Measurements from ENCODE around the gene ATP6V0A4. TPM values are rescaled to one million over a fixed set of nuclear protein-coding genes. Genes with fewer than 3 reads are reported as not detected.

The ATP6V0A4 gene
- total RNA-seq, 3 donors from 2014 or later = 2.6 to 4.7 TPM; not detected in 1

DNA sequence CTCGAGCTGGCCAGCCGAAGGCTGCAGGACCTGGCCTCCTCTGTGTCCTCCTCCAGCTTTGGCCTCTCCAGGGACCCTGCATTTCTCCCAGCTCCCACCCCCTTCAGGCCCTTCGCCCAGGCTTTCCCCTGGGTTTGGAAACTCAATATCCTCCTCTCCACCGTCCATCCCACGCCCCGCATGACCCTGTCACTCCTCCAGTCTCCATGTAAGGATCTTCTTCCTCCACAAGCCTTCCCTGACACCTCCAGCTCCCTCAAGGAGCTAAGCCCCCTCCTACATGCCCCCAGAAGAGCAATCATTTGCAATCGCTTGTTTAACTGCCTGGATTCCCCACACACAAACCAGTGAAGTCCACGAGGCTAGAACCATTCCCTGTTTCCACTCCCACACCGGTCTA lies 24.8 kb downstream of the ATP6V0A4 start:
- Histone ChIP-seq H3K9me3 (no peaks in the 10 kb centered on the region), H3K36me3 (no peaks in the 10 kb centered on the region), H3K27me3 (no peaks in the 10 kb centered on the region), H3K4me1 (no peaks in the 10 kb centered on the region), H3K4me3 (no peak overlapping the region), H3K27ac (no peak overlapping the region)
- DNase-seq (ENCODE audit: low spot score in 2 of 2) = no peak
- TF ChIP-seq POLR2A (IDR thresholded peaks at IDR 0.05) = no peak
- TF ChIP-seq, protein P1, sequence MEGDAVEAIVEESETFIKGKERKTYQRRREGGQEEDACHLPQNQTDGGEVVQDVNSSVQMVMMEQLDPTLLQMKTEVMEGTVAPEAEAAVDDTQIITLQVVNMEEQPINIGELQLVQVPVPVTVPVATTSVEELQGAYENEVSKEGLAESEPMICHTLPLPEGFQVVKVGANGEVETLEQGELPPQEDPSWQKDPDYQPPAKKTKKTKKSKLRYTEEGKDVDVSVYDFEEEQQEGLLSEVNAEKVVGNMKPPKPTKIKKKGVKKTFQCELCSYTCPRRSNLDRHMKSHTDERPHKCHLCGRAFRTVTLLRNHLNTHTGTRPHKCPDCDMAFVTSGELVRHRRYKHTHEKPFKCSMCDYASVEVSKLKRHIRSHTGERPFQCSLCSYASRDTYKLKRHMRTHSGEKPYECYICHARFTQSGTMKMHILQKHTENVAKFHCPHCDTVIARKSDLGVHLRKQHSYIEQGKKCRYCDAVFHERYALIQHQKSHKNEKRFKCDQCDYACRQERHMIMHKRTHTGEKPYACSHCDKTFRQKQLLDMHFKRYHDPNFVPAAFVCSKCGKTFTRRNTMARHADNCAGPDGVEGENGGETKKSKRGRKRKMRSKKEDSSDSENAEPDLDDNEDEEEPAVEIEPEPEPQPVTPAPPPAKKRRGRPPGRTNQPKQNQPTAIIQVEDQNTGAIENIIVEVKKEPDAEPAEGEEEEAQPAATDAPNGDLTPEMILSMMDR (IDR thresholded peaks at IDR 0.05) = no peak
- TF ChIP-seq POLR2AphosphoS5 (IDR thresholded peaks at IDR 0.05) = no peak
- intact Hi-C loops (cut with DNase I; ENCODE audit: low total_unique reads) = no loop called here

DNA sequence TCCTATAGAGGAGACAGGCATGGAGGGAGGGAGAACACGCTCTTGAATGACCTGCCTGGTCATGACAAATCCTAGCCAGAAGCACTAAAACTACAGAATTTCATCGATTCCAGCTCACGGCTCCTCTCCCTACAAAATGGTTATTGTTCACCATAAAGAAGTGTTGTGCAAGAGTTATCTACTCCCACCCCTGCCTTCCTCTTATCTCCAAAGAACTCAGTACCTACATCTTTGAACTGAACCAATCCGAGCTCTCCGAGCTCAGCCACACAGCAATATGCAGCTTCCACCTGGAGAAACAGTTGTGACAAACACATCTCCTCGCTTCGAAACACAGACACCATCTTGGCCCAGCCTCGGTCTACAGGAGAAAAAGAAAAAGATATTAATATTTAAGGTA lies 27.1 kb downstream of the ATP6V0A4 start:
- no peaks in the 10 kb centered on the region for H3K27me3 ChIP-seq
- H3K4me1 ChIP-seq = no peaks in the 10 kb centered on the region
- no peak for DNase-seq (ENCODE audit: low spot score in 2 of 2)
- TF ChIP-seq POLR2AphosphoS5 (IDR thresholded peaks at IDR 0.05) = no peak
- TF ChIP-seq, protein P1 (IDR thresholded peaks at IDR 0.05) = no peak
- no peak for TF ChIP-seq POLR2A (IDR thresholded peaks at IDR 0.05)
- no peaks in the 10 kb centered on the region for H3K9me3 ChIP-seq
- intact Hi-C loops (cut with DNase I; ENCODE audit: low total_unique reads) = no loop called here
- H3K4me3 ChIP-seq = no peak overlapping the region
- no peaks in the 10 kb centered on the region for H3K36me3 ChIP-seq
- H3K27ac ChIP-seq = no peak overlapping the region

DNA sequence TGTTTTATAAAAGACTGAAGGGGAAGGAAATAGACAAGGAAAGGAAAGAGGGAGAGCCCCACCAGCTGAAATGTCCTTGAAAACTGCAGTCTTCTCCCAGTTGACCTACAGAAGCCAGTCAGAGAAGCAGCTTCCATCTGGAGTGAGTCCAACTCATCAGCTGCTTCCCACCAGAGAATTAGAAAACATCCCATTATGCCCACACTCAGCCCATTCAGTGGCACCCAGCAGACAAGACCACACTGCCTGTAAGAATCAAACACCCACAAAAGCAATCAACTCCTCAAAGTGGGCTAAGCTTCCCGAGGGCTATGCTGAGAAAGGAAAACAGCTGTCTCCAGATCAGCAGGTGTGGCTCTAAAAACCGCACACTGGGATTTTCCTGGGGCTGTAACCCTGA lies 29.8 kb downstream of the ATP6V0A4 start:
- H3K27me3 ChIP-seq = no peaks in the 10 kb centered on the region
- DNase-seq (ENCODE audit: low spot score in 2 of 2) = no peak
- intact Hi-C loops (cut with DNase I; ENCODE audit: low total_unique reads) = no loop called here

DNA sequence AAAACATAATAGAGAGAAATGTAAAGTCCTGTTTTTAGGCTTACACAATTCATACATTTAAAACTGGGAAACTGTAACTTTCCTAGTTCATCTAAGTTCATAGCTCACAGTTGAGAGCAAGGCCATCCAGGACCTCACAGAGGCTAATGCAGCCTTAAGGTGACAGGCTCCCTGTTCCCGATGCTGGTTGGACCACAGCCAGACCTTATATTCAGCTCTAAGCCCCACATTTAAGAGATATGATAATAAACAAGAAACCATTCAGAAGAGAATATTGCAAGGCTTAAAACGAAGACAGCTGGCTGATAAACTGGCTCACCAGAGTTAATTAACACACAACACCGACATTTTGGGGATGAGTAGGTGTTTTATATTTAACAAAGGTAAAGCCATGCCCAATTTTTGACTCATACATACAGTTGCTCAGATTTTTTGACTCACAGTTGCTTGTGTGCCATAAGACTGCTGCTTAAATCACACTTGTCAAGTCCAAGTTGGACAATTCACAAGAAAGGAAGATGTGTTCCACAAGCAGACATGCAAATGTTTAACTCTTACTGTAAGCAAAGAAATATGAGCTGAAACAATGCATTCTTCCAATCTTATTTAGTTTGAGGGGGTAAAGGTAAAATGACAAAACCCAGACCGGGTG lies 41.3 kb downstream of the ATP6V0A4 start:
- Histone ChIP-seq H3K4me3 (no peak overlapping the region), H3K27me3 (no peaks in the 10 kb centered on the region), H3K27ac (no peak overlapping the region), H3K9me3 (no peaks in the 10 kb centered on the region), H3K4me1 (no peaks in the 10 kb centered on the region), H3K36me3 (no peaks in the 10 kb centered on the region)
- no peak for TF ChIP-seq POLR2AphosphoS5 (IDR thresholded peaks at IDR 0.05)
- no peak for TF ChIP-seq POLR2A (IDR thresholded peaks at IDR 0.05)
- TF ChIP-seq, protein P1 (IDR thresholded peaks at IDR 0.05) = no peak
- no peak for DNase-seq (ENCODE audit: low spot score in 2 of 2)
- intact Hi-C loops (cut with DNase I; ENCODE audit: low total_unique reads) = no loop called here

More for the DNA sequence above, 29.8 kb downstream of the ATP6V0A4 start:
- H3K27ac ChIP-seq = no peak overlapping the region
- TF ChIP-seq, protein P1 (IDR thresholded peaks at IDR 0.05) = no peak
- TF ChIP-seq POLR2A (IDR thresholded peaks at IDR 0.05) (no peak), POLR2AphosphoS5 (IDR thresholded peaks at IDR 0.05) (no peak)
- no peaks in the 10 kb centered on the region for H3K9me3 ChIP-seq
- no peaks in the 10 kb centered on the region for H3K36me3 ChIP-seq
- no peaks in the 10 kb centered on the region for H3K4me1 ChIP-seq
- H3K4me3 ChIP-seq = no peak overlapping the region

DNA sequence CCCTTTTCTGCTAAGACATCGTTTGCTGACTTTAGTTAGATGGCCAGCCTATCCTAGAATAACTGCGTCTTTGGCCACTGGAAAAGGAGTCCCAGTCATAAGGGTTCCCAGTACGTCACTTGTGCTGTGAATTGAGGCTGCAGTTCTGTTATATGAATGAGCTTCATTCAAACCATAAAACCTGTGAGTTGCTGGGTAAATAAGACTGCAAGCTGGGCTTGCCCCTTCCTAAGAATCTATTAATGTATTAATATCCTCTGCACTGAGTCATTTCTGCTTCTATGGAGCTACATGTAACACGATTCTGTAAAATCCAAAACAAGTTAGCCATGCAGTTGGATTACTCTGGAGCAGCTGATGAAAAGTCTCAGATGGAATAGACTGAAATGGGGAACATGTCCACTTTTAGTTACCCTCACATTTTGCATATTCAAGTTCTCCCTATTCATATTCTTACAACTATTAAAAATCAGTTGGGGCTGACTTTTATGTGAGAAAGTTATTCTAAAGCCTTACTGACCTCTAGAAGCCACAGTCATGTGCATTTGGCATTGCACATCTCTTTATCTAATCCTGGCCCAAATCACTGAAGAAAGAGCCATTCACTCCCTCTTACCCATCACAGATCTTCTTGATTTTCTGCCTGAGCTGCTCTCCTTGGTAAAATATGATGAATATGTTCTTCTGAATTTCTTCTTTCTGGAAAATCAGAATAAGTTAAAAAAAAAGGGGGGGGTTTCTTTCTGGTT lies 42.0 kb downstream of the ATP6V0A4 start:
- Histone ChIP-seq H3K4me3 (no peak overlapping the region), H3K27ac (no peak overlapping the region), H3K27me3 (no peaks in the 10 kb centered on the region), H3K9me3 (no peaks in the 10 kb centered on the region), H3K36me3 (no peaks in the 10 kb centered on the region), H3K4me1 (no peaks in the 10 kb centered on the region)
- TF ChIP-seq POLR2AphosphoS5 (IDR thresholded peaks at IDR 0.05) (no peak), POLR2A (IDR thresholded peaks at IDR 0.05) (no peak)
- TF ChIP-seq, protein P1 (IDR thresholded peaks at IDR 0.05) = no peak
- no peak for DNase-seq (ENCODE audit: low spot score in 2 of 2)
- intact Hi-C loops (cut with DNase I; ENCODE audit: low total_unique reads) = no loop called here

Data from breast epithelium (tissue), 4 donors.